ENCODE measurements around the gene MPP2.
"Not testable (repeated sequence)": the region's sequence is repeated elsewhere in the genome, so short reads cannot be mapped to it uniquely, and the experiment has no call there.

MPP2 gene

GRCh38 chr17:43844241-43844640 lies 63.1 kb downstream of the MPP2 start:
- no peak for TF ChIP-seq ZNF274 (IDR thresholded peaks at IDR 0.05; ENCODE audit: low read depth, low read length)

GRCh38 chr17:43842975-43843325 lies 64.4 kb downstream of the MPP2 start:
- H3K4me3 ChIP-seq (ENCODE audit: low read length): no peak overlapping the region
- no peak for TF ChIP-seq ZNF274 (IDR thresholded peaks at IDR 0.05; ENCODE audit: low read depth, low read length)

More at GRCh38 chr17:43844241-43844640, 63.1 kb downstream of the MPP2 start:
- no peak overlapping the region for H3K4me3 ChIP-seq (ENCODE audit: low read length)

GRCh38 chr17:43842091-43842974 lies 65.0 kb downstream of the MPP2 start:
- H3K4me3 ChIP-seq (ENCODE audit: low read length): not testable (repeated sequence)

- no peak for TF ChIP-seq ZNF274 (IDR thresholded peaks at IDR 0.05; ENCODE audit: low read depth, low read length)
- H3K4me3 ChIP-seq (ENCODE audit: low read length): no peak overlapping the region
Measured at GRCh38 chr17:43841282-43841681, 66.1 kb downstream of the MPP2 start.

- no peak for TF ChIP-seq ZNF274 (IDR thresholded peaks at IDR 0.05; ENCODE audit: low read depth, low read length)
- H3K4me3 ChIP-seq (ENCODE audit: low read length): no peak overlapping the region
Measured at GRCh38 chr17:43840814-43841213, 66.5 kb downstream of the MPP2 start.

GRCh38 chr17:43839670-43840108 lies 67.6 kb downstream of the MPP2 start:
- H3K4me3 ChIP-seq (ENCODE audit: low read length): no peak overlapping the region
- no peak for TF ChIP-seq ZNF274 (IDR thresholded peaks at IDR 0.05; ENCODE audit: low read depth, low read length)

- H3K4me3 ChIP-seq (ENCODE audit: low read length): no peak overlapping the region
Measured at GRCh38 chr17:43834106-43834505, 73.2 kb downstream of the MPP2 start.

GRCh38 chr17:43832976-43833829 lies 74.1 kb downstream of the MPP2 start, which contains the start of gene MPP3:
Gene MPP3 (minus strand): TSS chr17:43833146. CDS start chr17:43831906, 1,240 bp downstream.
- TF ChIP-seq ZNF274 (IDR thresholded peaks at IDR 0.05; ENCODE audit: low read depth, low read length): no peak
- peak within 1 kb of the TSS; percentile 7 for H3K4me3 ChIP-seq (ENCODE audit: low read length)

More at GRCh38 chr17:43834106-43834505, 73.2 kb downstream of the MPP2 start:
- TF ChIP-seq ZNF274 (IDR thresholded peaks at IDR 0.05; ENCODE audit: low read depth, low read length): no peak

GRCh38 chr17:43832168-43832975 lies 75.0 kb downstream of the MPP2 start:
- no peak for TF ChIP-seq ZNF274 (IDR thresholded peaks at IDR 0.05; ENCODE audit: low read depth, low read length)
- peak overlapping the region; percentile 7 for H3K4me3 ChIP-seq (ENCODE audit: low read length)

GRCh38 chr17:43831633-43832032 lies 75.7 kb downstream of the MPP2 start:
- H3K4me3 ChIP-seq (ENCODE audit: low read length): no peak overlapping the region
- TF ChIP-seq ZNF274 (IDR thresholded peaks at IDR 0.05; ENCODE audit: low read depth, low read length): no peak

GRCh38 chr17:43830510-43831140 lies 76.7 kb downstream of the MPP2 start:
- H3K4me3 ChIP-seq (ENCODE audit: low read length): no peak overlapping the region
- no peak for TF ChIP-seq ZNF274 (IDR thresholded peaks at IDR 0.05; ENCODE audit: low read depth, low read length)

GRCh38 chr17:43829738-43830137 lies 77.6 kb downstream of the MPP2 start:
- TF ChIP-seq ZNF274 (IDR thresholded peaks at IDR 0.05; ENCODE audit: low read depth, low read length): no peak
- H3K4me3 ChIP-seq (ENCODE audit: low read length): no peak overlapping the region

- no peak overlapping the region for H3K4me3 ChIP-seq (ENCODE audit: low read length)
- TF ChIP-seq ZNF274 (IDR thresholded peaks at IDR 0.05; ENCODE audit: low read depth, low read length): no peak
Measured at GRCh38 chr17:43827596-43827995, 79.7 kb downstream of the MPP2 start.
